GM21360 (cell line): ENCODE data around the gene CCDC87.
A peak's percentile ranks its signal among the peaks of the same experiment; 100 is the strongest.
"Not testable (repeated sequence)": the region's sequence is repeated elsewhere in the genome, so short reads cannot be mapped to it uniquely, and the experiment has no call there.

ENCODE experiments used
- ATAC-seq: cut with Tn5 transposase; IDR thresholded peaks from one replicate; pipeline ENCODE4 v1.9.1; 2021; ENCODE audit warnings: mild to moderate bottlenecking, moderate library complexity; ENCODE audit not compliant: unreplicated experiment

CCDC87 gene, protein sequence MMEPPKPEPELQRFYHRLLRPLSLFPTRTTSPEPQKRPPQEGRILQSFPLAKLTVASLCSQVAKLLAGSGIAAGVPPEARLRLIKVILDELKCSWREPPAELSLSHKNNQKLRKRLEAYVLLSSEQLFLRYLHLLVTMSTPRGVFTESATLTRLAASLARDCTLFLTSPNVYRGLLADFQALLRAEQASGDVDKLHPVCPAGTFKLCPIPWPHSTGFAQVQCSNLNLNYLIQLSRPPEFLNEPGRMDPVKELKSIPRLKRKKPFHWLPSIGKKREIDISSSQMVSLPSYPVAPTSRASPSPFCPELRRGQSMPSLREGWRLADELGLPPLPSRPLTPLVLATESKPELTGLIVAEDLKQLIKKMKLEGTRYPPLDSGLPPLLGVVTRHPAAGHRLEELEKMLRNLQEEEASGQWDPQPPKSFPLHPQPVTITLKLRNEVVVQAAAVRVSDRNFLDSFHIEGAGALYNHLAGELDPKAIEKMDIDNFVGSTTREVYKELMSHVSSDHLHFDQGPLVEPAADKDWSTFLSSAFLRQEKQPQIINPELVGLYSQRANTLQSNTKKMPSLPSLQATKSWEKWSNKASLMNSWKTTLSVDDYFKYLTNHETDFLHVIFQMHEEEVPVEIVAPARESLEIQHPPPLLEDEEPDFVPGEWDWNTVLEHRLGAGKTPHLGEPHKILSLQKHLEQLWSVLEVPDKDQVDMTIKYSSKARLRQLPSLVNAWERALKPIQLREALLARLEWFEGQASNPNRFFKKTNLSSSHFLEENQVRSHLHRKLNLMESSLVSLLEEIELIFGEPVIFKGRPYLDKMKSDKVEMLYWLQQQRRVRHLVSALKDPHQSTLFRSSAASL

GRCh38 chr11:66592457-66593302, at the start of gene CCDC87, which contains the start of gene CCS:
Gene CCDC87 (minus strand): TSS chr11:66593063. CDS start chr11:66593015, 48 bp downstream.
Gene CCS (plus strand): TSS chr11:66593185. CDS start chr11:66593262, 77 bp downstream.
- ATAC-seq: peak; percentile 86

GRCh38 chr11:66641834-66642233, 49.0 kb upstream of the CCDC87 start:
- ATAC-seq: no peak

GRCh38 chr11:66639814-66640340, 47.0 kb upstream of the CCDC87 start:
- ATAC-seq: not testable (repeated sequence)

- no peak for ATAC-seq
Measured at GRCh38 chr11:66639066-66639813, 46.4 kb upstream of the CCDC87 start.

DNA sequence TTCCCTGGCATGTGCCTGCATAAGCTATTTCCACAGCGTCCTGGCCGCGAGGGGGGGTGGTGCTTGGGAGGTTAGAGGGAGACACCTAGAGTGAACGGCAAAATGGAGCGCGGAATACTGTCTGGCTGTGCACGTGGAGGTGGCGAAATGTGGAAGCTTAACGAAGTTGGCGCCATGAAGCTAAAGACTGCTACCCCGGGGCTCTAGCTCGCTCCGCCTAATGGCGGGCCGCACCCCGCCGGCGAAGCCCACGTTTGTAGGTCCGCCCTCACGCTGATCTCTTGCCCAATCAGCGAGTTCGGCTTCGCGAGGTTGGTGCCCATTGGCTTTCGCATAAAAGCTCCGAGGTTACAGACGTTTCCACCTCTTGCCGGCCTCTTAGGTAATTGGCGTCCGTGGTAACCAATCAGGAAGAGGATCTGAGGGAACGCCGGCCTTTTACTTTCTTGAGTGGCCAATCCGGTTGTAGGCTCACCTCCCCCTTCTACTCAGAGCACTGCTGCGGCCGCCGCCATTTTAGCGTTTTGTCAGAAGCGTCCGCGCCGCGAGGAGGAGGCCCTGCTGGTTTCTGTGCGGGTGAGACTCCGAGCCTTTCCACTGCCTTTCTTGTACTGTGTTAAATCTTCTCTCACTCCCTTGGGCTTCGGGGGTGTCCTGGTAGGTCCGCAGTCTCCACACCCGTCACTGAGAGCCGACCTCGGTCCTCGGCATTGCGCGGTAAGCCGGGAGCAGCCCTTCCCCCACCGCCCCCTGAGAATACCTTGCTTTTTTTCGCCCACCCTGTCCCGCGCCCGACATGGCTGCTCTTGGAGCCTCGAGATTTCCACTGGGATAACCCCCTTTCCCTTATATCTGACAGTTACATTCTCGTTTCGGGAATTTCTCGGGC, 45.6 kb upstream of the CCDC87 start, which contains the start of gene RBM4:
TSS of gene RBM4 (plus strand) at position 527 of the 889 bp plus-strand sequence. CDS start 1,009 bp downstream, outside the sequence.
- peak; percentile 83 for ATAC-seq

DNA sequence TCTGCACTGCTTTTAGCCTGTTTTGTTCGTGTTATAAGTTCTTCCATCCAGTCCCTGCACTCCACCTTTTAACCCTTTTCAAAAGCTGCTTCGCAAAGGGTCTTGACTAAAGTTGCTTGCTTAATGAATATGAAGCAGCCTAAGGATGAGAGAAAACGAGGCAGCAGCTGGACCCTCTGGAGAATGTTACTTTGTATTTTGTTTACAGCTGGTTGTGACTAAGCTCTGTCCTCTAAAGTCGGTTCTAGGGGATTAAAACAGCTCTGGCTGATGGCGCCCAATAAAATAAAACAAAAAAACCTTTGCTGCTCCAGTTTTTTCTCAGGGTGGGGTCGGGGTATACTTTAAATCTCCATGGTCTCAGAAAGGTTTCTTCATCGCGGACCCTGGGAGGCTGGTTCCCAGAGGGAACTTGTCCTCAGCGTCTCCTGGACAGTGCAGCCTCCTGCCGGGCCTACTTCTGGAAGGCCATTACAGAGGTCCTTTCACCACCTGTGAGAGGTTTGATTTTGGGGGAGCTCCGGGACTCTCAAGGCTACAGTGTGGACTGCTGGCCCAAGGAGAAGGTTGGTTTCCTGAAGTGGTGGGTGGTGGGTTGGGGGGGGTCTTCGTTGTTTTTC, 44.8 kb upstream of the CCDC87 start:
- no peak for ATAC-seq

DNA sequence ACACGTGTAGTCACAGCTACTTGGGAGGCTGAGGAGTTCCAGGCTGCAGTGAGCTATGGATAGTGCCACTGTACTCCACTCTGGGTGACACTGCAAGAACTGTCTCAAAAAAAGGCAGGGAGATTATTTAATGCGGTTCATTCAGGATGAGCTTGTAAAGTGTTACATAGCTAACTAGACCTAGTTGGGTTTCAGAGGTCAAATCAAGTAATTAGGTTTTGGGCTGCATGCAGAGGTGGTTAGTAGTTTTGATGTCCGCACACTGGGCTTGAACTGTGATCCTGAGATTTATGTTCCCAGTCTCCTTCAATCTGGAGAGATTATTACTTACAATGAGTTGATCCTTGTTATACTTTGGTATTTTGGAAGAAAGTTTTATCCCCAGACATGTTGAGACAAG, 43.5 kb upstream of the CCDC87 start:
- no peak for ATAC-seq

GRCh38 chr11:66632952-66633351, 40.1 kb upstream of the CCDC87 start:
- no peak for ATAC-seq

DNA sequence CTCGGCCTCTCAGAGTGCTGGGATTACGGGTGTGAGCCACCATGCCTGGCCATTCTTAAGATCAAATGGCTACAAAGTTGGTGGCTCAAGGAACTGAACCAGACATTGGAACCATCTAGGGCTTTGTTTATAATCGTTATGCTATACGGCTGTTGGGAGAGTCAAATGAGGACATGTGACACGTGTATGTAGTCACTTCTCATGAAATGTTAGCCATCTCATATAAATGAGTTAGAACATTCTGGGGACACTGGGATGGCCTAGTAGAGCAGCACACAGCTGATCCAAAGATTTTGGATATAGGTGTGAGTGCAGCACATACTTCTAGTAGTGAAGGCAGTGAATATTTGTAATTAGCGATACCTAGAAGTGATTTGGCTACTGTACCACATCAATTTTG, 39.0 kb upstream of the CCDC87 start:
- no peak for ATAC-seq

DNA sequence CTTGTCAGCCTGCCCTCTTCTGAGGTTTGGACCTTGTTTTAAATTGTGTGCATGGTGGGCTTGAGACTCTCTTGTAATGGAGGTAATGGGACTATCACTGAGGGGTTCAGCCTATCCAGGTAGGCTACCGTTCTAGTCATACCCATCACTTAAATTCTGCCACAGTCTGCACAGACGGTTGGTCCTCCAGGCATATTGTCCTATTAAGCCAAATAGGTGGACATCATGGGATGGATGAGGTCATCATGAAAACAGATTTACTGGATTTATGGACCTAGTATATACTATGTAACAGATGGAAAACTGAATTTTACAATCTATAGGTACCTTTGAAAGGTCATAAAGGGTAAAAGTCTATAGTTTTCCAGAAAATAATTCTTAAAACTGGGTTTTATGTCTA, 36.5 kb upstream of the CCDC87 start:
- ATAC-seq: no peak

DNA sequence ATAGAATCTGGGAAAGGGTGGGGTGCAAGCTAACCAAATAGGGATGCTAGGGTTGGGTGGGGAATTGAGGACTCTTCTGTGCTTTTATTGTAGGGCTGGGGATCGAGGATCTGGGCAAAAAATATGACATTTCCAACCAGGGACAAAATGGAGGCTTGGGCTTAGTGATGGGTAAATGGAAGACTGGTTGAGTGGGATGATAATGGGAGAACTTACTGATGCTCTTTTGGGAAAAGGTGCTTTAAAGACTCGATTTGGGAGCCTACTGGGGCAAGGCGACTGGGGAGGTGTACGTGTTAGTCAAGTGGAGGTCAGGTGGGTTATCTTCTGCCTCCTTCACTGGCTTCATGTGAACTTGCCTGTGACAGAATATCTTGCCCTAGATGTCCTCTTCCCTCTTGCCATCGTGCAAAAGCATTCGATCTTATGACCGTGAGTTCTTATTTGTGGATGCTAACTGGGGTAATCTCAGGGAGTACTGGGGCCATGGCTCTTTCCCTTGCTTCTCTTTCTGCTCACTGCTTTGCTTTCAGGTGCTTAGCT, 35.3 kb upstream of the CCDC87 start:
- no peak for ATAC-seq

DNA sequence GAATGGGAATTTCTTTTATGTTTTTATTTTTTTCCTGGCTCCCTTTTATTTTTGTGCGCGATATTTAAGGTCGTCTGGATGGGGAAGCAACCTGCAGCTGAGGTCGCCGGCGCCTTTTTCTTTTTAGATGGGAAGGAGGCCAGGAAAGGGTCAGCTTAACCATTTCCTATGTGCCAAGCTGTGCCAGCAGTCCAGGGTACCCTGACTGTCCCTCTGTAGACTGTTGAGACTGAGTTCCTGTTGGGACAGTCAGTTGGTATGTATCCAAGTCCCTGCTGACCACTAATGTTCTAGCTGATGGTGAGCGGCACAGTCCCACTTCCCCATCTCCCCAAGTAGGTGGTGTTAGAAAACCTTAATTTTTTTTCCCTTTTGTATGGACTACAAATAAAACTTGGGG, 34.1 kb upstream of the CCDC87 start:
- ATAC-seq: no peak

DNA sequence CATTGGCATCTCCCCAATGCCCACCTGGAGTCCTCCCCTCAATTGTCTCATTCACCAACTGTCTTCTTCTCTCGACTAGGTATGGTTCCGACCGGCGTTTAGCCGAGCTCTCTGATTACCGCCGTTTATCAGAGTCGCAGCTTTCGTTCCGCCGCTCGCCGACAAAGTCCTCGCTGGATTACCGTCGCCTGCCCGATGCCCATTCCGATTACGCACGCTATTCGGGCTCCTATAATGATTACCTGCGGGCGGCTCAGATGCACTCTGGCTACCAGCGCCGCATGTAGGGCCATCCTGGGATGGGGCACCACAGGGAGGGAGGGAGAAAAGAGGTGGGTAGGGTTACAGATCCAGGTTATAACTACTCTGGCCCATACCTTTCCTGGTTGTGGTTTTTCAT, 33.5 kb upstream of the CCDC87 start:
- no peak for ATAC-seq

GRCh38 chr11:66625752-66626149, 32.9 kb upstream of the CCDC87 start:
- ATAC-seq: no peak

- ATAC-seq: no peak
Measured at GRCh38 chr11:66625041-66625751, 32.3 kb upstream of the CCDC87 start.

DNA sequence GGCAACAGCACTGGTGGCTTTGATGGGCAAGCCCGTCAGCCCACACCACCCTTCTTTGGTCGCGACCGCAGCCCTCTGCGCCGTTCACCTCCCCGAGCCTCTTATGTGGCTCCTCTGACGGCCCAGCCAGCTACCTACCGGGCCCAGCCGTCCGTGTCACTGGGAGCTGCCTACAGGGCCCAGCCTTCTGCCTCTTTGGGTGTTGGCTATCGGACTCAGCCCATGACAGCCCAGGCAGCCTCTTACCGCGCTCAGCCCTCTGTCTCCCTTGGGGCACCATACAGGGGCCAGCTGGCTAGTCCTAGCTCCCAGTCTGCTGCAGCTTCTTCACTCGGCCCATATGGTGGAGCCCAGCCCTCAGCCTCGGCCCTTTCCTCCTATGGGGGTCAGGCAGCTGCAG, 31.6 kb upstream of the CCDC87 start:
- ATAC-seq: no peak

- ATAC-seq: no peak
Measured at GRCh38 chr11:66619080-66619554, 26.3 kb upstream of the CCDC87 start.
